Measurements from ENCODE around the gene NUP98. TPM values are rescaled to one million over a fixed set of nuclear protein-coding genes. Genes with fewer than 3 reads are reported as not detected.

Gene NUP98
- total and polyA plus RNA-seq, 4 experiments from 2014 or later: 31.9 to 112 (median 80.5) TPM

- Histone ChIP-seq H3K27me3 (ENCODE audit: insufficient read depth, low read length) (no peaks in the 10 kb centered on the region), H3K4me3 (ENCODE audit: low read length in 2 of 2) (peak overlapping the region; percentile 1 to 3), H3K36me3 (ENCODE audit: insufficient read depth, low read length) (peaks cover 19% of the 10 kb centered on the region), H3K4me1 (ENCODE audit: insufficient read depth, low read length) (peaks cover 92% of the 10 kb centered on the region), H3K9me3 (ENCODE audit: control insufficient read depth in 1 of 2, low read length in 2 of 2) (no peaks in the 10 kb centered on the region), H3K27ac (ENCODE audit: low read depth, low read length) (peak overlapping the region; percentile 57)
- Mint-ChIP-seq H3K4me1 (peaks cover 74 to 97% (median 85%) of the 10 kb centered on the region in 4 donors), H3K27me3 (peaks cover 0 to 3% of the 10 kb centered on the region in 2 donors), H3K27ac (peak overlapping the region; percentile 85 to 99 (median 94)), H3K4me3 (peak overlapping the region; percentile 62 to 95 (median 86)), H3K9me3 (peaks cover 0 to 4% (median 0%) of the 10 kb centered on the region in 8 donors), H3K36me3 (peaks cover 38 to 74% of the 10 kb centered on the region in 2 donors)
- CTCF ChIA-PET (ENCODE audit: partially characterized antibody): interaction anchor here (3.2 to 25.8 kb wide), 4 partner anchors 10 to 230 kb away, joined by 17 to 934 read pairs (median 332); partner anchors contain the start of genes PGAP2 and STIM1
- POLR2A ChIA-PET (ENCODE audit: partially characterized antibody): interaction anchor here (1.1 to 14.8 kb wide), 6 partner anchors 13 to 238 kb away, joined by 3 to 659 read pairs (median 100); partner anchors contain the start of genes NUP98, PGAP2 and STIM1
- no peak for DNase-seq
- intact Hi-C loops (cut with micrococcal nuclease): no loop called here
These were observed 37.5 kb upstream of the NUP98 start for GRCh38 chr11:3834664-3835461.

GRCh38 chr11:3834349-3834663 lies 37.0 kb upstream of the NUP98 start:
- ChIA-PET CTCF (ENCODE audit: partially characterized antibody) (interaction anchor here (1.2 to 25.8 kb wide), 5 partner anchors 5 to 231 kb away, joined by 3 to 934 read pairs (median 52); partner anchors contain the start of genes RHOG and STIM1), POLR2A (ENCODE audit: partially characterized antibody) (interaction anchor here (1.5 to 14.8 kb wide), 5 partner anchors 13 to 239 kb away, joined by 3 to 659 read pairs (median 109); partner anchors contain the start of genes NUP98, PGAP2 and STIM1)
- Histone ChIP-seq H3K27me3 (ENCODE audit: insufficient read depth, low read length) (no peaks in the 10 kb centered on the region), H3K36me3 (ENCODE audit: insufficient read depth, low read length) (peaks cover 20% of the 10 kb centered on the region), H3K27ac (ENCODE audit: low read depth, low read length) (peak overlapping the region; percentile 57), H3K9me3 (ENCODE audit: control insufficient read depth in 1 of 2, low read length in 2 of 2) (no peaks in the 10 kb centered on the region), H3K4me1 (ENCODE audit: insufficient read depth, low read length) (peaks cover 93% of the 10 kb centered on the region), H3K4me3 (ENCODE audit: low read length in 2 of 2) (peak overlapping the region; percentile 1 to 3)
- Mint-ChIP-seq H3K27me3 (peaks cover 0 to under 1% of the 10 kb centered on the region in 2 donors), H3K4me3 (peak overlapping the region; percentile 62 to 95 (median 86)), H3K4me1 (peaks cover 69 to 96% (median 83%) of the 10 kb centered on the region in 4 donors), H3K36me3 (peaks cover 38 to 72% of the 10 kb centered on the region in 2 donors), H3K27ac (peak overlapping the region; percentile 85 to 99 (median 94)), H3K9me3 (peaks cover 0 to 3% (median 0%) of the 10 kb centered on the region in 8 donors)
- no peak for DNase-seq
- intact Hi-C loops (cut with micrococcal nuclease): no loop called here

DNA sequence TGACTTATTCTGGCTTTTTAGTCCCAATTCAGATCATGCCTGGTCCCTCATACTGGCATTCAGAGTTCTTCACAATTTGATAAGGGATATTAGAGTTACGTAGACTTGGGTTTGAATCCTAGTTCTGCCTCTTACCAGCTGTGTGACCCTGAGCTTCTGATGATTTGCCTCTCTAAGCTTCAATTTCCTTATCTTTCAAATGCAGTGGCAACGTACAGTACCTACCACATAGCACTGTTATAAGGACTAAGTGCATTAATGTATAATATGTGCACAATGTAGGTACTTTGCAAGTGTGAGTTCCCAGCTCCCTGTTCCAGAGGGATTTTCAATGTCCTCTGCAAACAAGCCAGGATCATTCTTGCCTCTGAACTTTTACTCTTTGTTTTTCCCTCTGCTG lies 36.1 kb upstream of the NUP98 start:
- no peaks in the 10 kb centered on the region for H3K27me3 ChIP-seq (ENCODE audit: insufficient read depth, low read length)
- no peaks in the 10 kb centered on the region for H3K9me3 ChIP-seq (ENCODE audit: control insufficient read depth in 1 of 2, low read length in 2 of 2)
- H3K4me3 ChIP-seq (ENCODE audit: low read length in 2 of 2): peak overlapping the region in 1 of 2 donors; percentile 4
- Mint-ChIP-seq H3K9me3 (peaks cover 0 to 1% (median 0%) of the 10 kb centered on the region in 8 donors), H3K4me3 (peak overlapping the region in 7 of 8 donors; percentile 31 to 95 (median 82)), H3K4me1 (peaks cover 62 to 88% (median 76%) of the 10 kb centered on the region in 4 donors), H3K36me3 (peaks cover 36 to 70% of the 10 kb centered on the region in 2 donors), H3K27me3 (no peaks in the 10 kb centered on the region), H3K27ac (peak overlapping the region; percentile 83 to 99 (median 92))
- CTCF ChIA-PET (ENCODE audit: partially characterized antibody): interaction anchor here (1.2 to 25.8 kb wide), 5 partner anchors 6 to 232 kb away, joined by 3 to 934 read pairs (median 52); partner anchors contain the start of genes RHOG and STIM1
- POLR2A ChIA-PET (ENCODE audit: partially characterized antibody): interaction anchor here (0.7 to 14.8 kb wide), 8 partner anchors 7 to 240 kb away, joined by 3 to 659 read pairs (median 78); partner anchors contain the start of genes NUP98, PGAP2, RHOG and STIM1
- DNase-seq: no peak
- H3K36me3 ChIP-seq (ENCODE audit: insufficient read depth, low read length): peaks cover 23% of the 10 kb centered on the region
- peak overlapping the region; percentile 51 for H3K27ac ChIP-seq (ENCODE audit: low read depth, low read length)
- intact Hi-C loops (cut with micrococcal nuclease): no loop called here
- peaks cover 85% of the 10 kb centered on the region for H3K4me1 ChIP-seq (ENCODE audit: insufficient read depth, low read length)

GRCh38 chr11:3832816-3833215 lies 35.5 kb upstream of the NUP98 start:
- no peaks in the 10 kb centered on the region for H3K27me3 ChIP-seq (ENCODE audit: insufficient read depth, low read length)
- ChIA-PET POLR2A (ENCODE audit: partially characterized antibody) (interaction anchor here (0.7 to 14.8 kb wide), 6 partner anchors 8 to 111 kb away, joined by 3 to 659 read pairs (median 100); partner anchors contain the start of genes NUP98, PGAP2, RHOG and STIM1), CTCF (ENCODE audit: partially characterized antibody) (interaction anchor here (1.9 to 25.8 kb wide), 4 partner anchors 7 to 233 kb away, joined by 9 to 934 read pairs (median 283); partner anchors contain the start of genes RHOG and STIM1)
- no peaks in the 10 kb centered on the region for H3K9me3 ChIP-seq (ENCODE audit: control insufficient read depth in 1 of 2, low read length in 2 of 2)
- H3K4me1 ChIP-seq (ENCODE audit: insufficient read depth, low read length): peaks cover 79% of the 10 kb centered on the region
- no peak for DNase-seq
- intact Hi-C loops (cut with micrococcal nuclease): loop anchor here (1.0 kb wide), 1 partner anchor 8 kb away; no protein-coding TSS in a partner anchor
- peaks cover 28% of the 10 kb centered on the region for H3K36me3 ChIP-seq (ENCODE audit: insufficient read depth, low read length)
- peak overlapping the region; percentile 51 for H3K27ac ChIP-seq (ENCODE audit: low read depth, low read length)
- no peak overlapping the region for H3K4me3 ChIP-seq (ENCODE audit: low read length in 2 of 2)
- Mint-ChIP-seq H3K9me3 (peaks cover 0 to 1% (median 0%) of the 10 kb centered on the region in 8 donors), H3K27ac (peak overlapping the region; percentile 83 to 99 (median 94)), H3K4me3 (peak overlapping the region in 7 of 8 donors; percentile 35 to 95 (median 82)), H3K36me3 (peaks cover 36 to 70% of the 10 kb centered on the region in 2 donors), H3K4me1 (peaks cover 61 to 86% (median 72%) of the 10 kb centered on the region in 4 donors), H3K27me3 (no peaks in the 10 kb centered on the region)

- peaks cover 40% of the 10 kb centered on the region for H3K36me3 ChIP-seq (ENCODE audit: insufficient read depth, low read length)
- Mint-ChIP-seq H3K9me3 (peaks cover 0 to 1% (median 0%) of the 10 kb centered on the region in 8 donors), H3K36me3 (peaks cover 45 to 79% of the 10 kb centered on the region in 2 donors), H3K27ac (peak overlapping the region; percentile 83 to 99 (median 94)), H3K4me3 (peak overlapping the region; percentile 56 to 84 (median 70)), H3K4me1 (peaks cover 58 to 84% (median 71%) of the 10 kb centered on the region in 4 donors), H3K27me3 (no peaks in the 10 kb centered on the region)
- H3K9me3 ChIP-seq (ENCODE audit: control insufficient read depth in 1 of 2, low read length in 2 of 2): no peaks in the 10 kb centered on the region
- intact Hi-C loops (cut with micrococcal nuclease): loop anchor here (1.0 kb wide), 1 partner anchor 10 kb away; no protein-coding TSS in a partner anchor
- H3K4me3 ChIP-seq (ENCODE audit: low read length in 2 of 2): no peak overlapping the region
- peaks cover 67% of the 10 kb centered on the region for H3K4me1 ChIP-seq (ENCODE audit: insufficient read depth, low read length)
- ChIA-PET POLR2A (ENCODE audit: partially characterized antibody) (interaction anchor here (1.0 to 14.8 kb wide), 5 partner anchors 9 to 232 kb away, joined by 3 to 659 read pairs (median 66); partner anchors contain the start of genes PGAP2, RHOG and STIM1), CTCF (ENCODE audit: partially characterized antibody) (interaction anchor here (1.3 to 25.8 kb wide), 6 partner anchors 8 to 234 kb away, joined by 4 to 934 read pairs (median 31); partner anchors contain the start of genes PGAP2, RHOG and STIM1)
- no peaks in the 10 kb centered on the region for H3K27me3 ChIP-seq (ENCODE audit: insufficient read depth, low read length)
- no peak for DNase-seq
- H3K27ac ChIP-seq (ENCODE audit: low read depth, low read length): peak overlapping the region; percentile 51
These were observed 34.3 kb upstream of the NUP98 start for GRCh38 chr11:3831378-3832239.

DNA sequence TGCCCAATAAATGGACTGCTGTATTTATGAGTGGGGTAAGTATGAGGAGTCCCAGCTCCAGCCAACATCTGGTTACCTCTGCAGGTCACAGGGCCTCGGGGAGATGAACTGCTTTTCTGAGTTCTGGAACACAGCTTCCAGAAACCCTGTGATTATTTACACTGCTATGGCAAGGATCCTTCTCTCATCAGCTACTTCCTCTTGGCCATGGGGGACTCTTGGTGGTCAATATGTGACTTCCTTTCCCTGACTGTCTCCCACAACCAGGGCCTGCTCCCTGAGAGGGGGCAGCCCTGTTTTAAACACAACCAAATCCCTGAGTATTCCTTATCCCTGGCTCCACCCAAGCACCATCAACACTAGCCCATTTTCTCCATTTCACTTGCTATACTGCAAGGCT lies 33.4 kb upstream of the NUP98 start:
- POLR2A ChIA-PET (ENCODE audit: partially characterized antibody): interaction anchor here (1.3 to 14.8 kb wide), 5 partner anchors 8 to 233 kb away, joined by 3 to 659 read pairs (median 66); partner anchors contain the start of genes RHOG and STIM1
- Mint-ChIP-seq H3K4me1 (peaks cover 60 to 83% (median 71%) of the 10 kb centered on the region in 4 donors), H3K27me3 (no peaks in the 10 kb centered on the region), H3K27ac (peak overlapping the region; percentile 85 to 99 (median 94)), H3K4me3 (peak overlapping the region in 4 of 8 donors; percentile 1 to 84 (median 42)), H3K36me3 (peaks cover 50 to 88% of the 10 kb centered on the region in 2 donors), H3K9me3 (peaks cover 0 to 1% (median 0%) of the 10 kb centered on the region in 8 donors)
- intact Hi-C loops (cut with micrococcal nuclease): no loop called here
- Histone ChIP-seq H3K9me3 (ENCODE audit: control insufficient read depth in 1 of 2, low read length in 2 of 2) (no peaks in the 10 kb centered on the region), H3K4me1 (ENCODE audit: insufficient read depth, low read length) (peaks cover 60% of the 10 kb centered on the region), H3K27me3 (ENCODE audit: insufficient read depth, low read length) (no peaks in the 10 kb centered on the region), H3K36me3 (ENCODE audit: insufficient read depth, low read length) (peaks cover 49% of the 10 kb centered on the region), H3K27ac (ENCODE audit: low read depth, low read length) (peak overlapping the region; percentile 51), H3K4me3 (ENCODE audit: low read length in 2 of 2) (no peak overlapping the region)
- no peak for DNase-seq
- CTCF ChIA-PET (ENCODE audit: partially characterized antibody): interaction anchor here (1.3 to 25.8 kb wide), 6 partner anchors 7 to 242 kb away, joined by 4 to 934 read pairs (median 31); partner anchors contain the start of genes PGAP2, RHOG and STIM1
